DMS114 treated with DMSO at 0.1 percent for 48 hours (cell line): ENCODE results near the gene NT5C2.
A peak's percentile ranks its signal among the peaks of the same experiment; 100 is the strongest.

Experiments used
- DNase-seq: peaks from one replicate; lab custom pipeline; 2025; ENCODE audit not compliant: unreplicated experiment; lab: John Stamatoyannopoulos, UW

NT5C2 gene

GRCh38 chr10:103066141-103067098 lies 126.7 kb downstream of the NT5C2 start:
- no peak for DNase-seq

GRCh38 chr10:103064956-103065355 lies 128.1 kb downstream of the NT5C2 start:
- no peak for DNase-seq

GRCh38 chr10:103062854-103063590 lies 130.1 kb downstream of the NT5C2 start:
- DNase-seq: no peak

GRCh38 chr10:103060575-103060974 lies 132.5 kb downstream of the NT5C2 start:
- DNase-seq: no peak

GRCh38 chr10:103058034-103058433 lies 135.0 kb downstream of the NT5C2 start:
- DNase-seq: no peak

- DNase-seq: no peak
Observed at GRCh38 chr10:103055105-103055504, 138.0 kb downstream of the NT5C2 start.

- no peak for DNase-seq
Observed at GRCh38 chr10:103054621-103055020, 138.5 kb downstream of the NT5C2 start.

- peak; percentile 31 for DNase-seq
Observed at GRCh38 chr10:103053659-103054581, 139.2 kb downstream of the NT5C2 start.

- DNase-seq: no peak
Observed at GRCh38 chr10:103049237-103049636, 143.8 kb downstream of the NT5C2 start.

- DNase-seq: no peak
Observed at GRCh38 chr10:103047381-103047780, 145.7 kb downstream of the NT5C2 start.

GRCh38 chr10:103045961-103046360 lies 147.1 kb downstream of the NT5C2 start:
- no peak for DNase-seq

GRCh38 chr10:103044942-103045489 lies 148.1 kb downstream of the NT5C2 start:
- DNase-seq: no peak

GRCh38 chr10:103042908-103043307 lies 150.2 kb downstream of the NT5C2 start:
- no peak for DNase-seq

- DNase-seq: no peak
Observed at GRCh38 chr10:103042129-103042528, 150.9 kb downstream of the NT5C2 start.

- DNase-seq: no peak
Observed at GRCh38 chr10:103041391-103041790, 151.7 kb downstream of the NT5C2 start.

- no peak for DNase-seq
Observed at GRCh38 chr10:103040418-103040817, 152.7 kb downstream of the NT5C2 start.

- DNase-seq: no peak
Observed at GRCh38 chr10:103038570-103038969, 154.5 kb downstream of the NT5C2 start.
